HEK293 (cell line): Measurements from ENCODE around the gene HOXC5.

Source experiments
- KLF10 ChIP-seq: fragments of 450-650 bp; IDR thresholded peaks from 2 replicates; pipeline ENCODE4 v1.5.1; 2018; ENCODE audit warnings: missing biosample characterization, mild to moderate bottlenecking, missing genetic modification characterization
- KLF16 ChIP-seq: fragments of 450-650 bp; formaldehyde crosslinking; IDR thresholded peaks from 2 replicates; pipeline ENCODE4 v1.5.1; 2017; ENCODE audit warnings: missing biosample characterization, missing genetic modification characterization
- KLF17 ChIP-seq: fragments of 450-650 bp; formaldehyde crosslinking; IDR thresholded peaks from 2 replicates; pipeline ENCODE4 v1.5.1; 2016; ENCODE audit warnings: missing biosample characterization, missing genetic modification characterization
- MZF1 ChIP-seq: fragments of 450-650 bp; formaldehyde crosslinking; IDR thresholded peaks from 2 replicates; pipeline ENCODE4 v1.5.1; 2017; ENCODE audit warnings: missing biosample characterization, missing genetic modification characterization, borderline replicate concordance
- OSR2 ChIP-seq: fragments of 450-650 bp; formaldehyde crosslinking; IDR thresholded peaks from 2 replicates; pipeline ENCODE4 v1.5.1; 2016; ENCODE audit warnings: missing biosample characterization, missing genetic modification characterization
- PRDM1 ChIP-seq: fragments of 450-650 bp; formaldehyde crosslinking; IDR thresholded peaks from 2 replicates; pipeline ENCODE4; 2016; ENCODE audit warnings: missing biosample characterization, missing genetic modification characterization
- REST ChIP-seq: fragments of 450-650 bp; formaldehyde crosslinking; IDR thresholded peaks from 2 replicates; pipeline ENCODE4 v1.5.1; 2016; ENCODE audit warnings: missing biosample characterization, missing genetic modification characterization
- ZBTB7A ChIP-seq: fragments of 450-650 bp; formaldehyde crosslinking; IDR thresholded peaks from 2 replicates; pipeline ENCODE4 v1.5.1; 2016; ENCODE audit warnings: low read depth, missing biosample characterization, missing genetic modification characterization
- ZNF121 ChIP-seq: fragments of 450-650 bp; formaldehyde crosslinking; IDR thresholded peaks from 2 replicates; pipeline ENCODE4 v1.5.1; 2016; ENCODE audit warnings: missing biosample characterization, missing genetic modification characterization
- ZNF169 ChIP-seq: fragments of 450-650 bp; formaldehyde crosslinking; IDR thresholded peaks from 2 replicates; pipeline ENCODE4 v1.5.1; 2016; ENCODE audit warnings: missing biosample characterization, missing genetic modification characterization
- ZNF18 ChIP-seq: fragments of 450-650 bp; formaldehyde crosslinking; IDR thresholded peaks from 2 replicates; pipeline ENCODE4 v1.5.1; 2016; ENCODE audit warnings: missing biosample characterization, missing genetic modification characterization
- ZNF266 ChIP-seq: fragments of 450-650 bp; formaldehyde crosslinking; IDR thresholded peaks from 2 replicates; pipeline ENCODE4 v1.5.1; 2016; ENCODE audit warnings: missing biosample characterization, missing genetic modification characterization, low read depth
- ZNF398 ChIP-seq: fragments of 450-650 bp; formaldehyde crosslinking; IDR thresholded peaks from 2 replicates; pipeline ENCODE4 v1.5.1; 2017; ENCODE audit warnings: missing biosample characterization, missing genetic modification characterization
- ZNF404 ChIP-seq: fragments of 450-650 bp; formaldehyde crosslinking; IDR thresholded peaks from 2 replicates; pipeline ENCODE4 v1.5.1; 2017; ENCODE audit warnings: missing biosample characterization, missing genetic modification characterization
- ZNF501 ChIP-seq: fragments of 450-650 bp; formaldehyde crosslinking; IDR thresholded peaks from 2 replicates; pipeline ENCODE4 v1.5.1; 2016; ENCODE audit warnings: missing biosample characterization, missing genetic modification characterization
- ZNF555 ChIP-seq: fragments of 450-650 bp; formaldehyde crosslinking; conservative IDR thresholded peaks from 2 replicates; pipeline ENCODE4 v1.5.1; 2017; ENCODE audit warnings: missing biosample characterization, mild to moderate bottlenecking, missing genetic modification characterization, inconsistent platforms
- ZNF596 ChIP-seq: fragments of 450-650 bp; IDR thresholded peaks from 2 replicates; pipeline ENCODE4 v1.5.0; 2018; ENCODE audit warnings: missing biosample characterization, mild to moderate bottlenecking, missing genetic modification characterization, moderate library complexity
- ZNF610 ChIP-seq: fragments of 450-650 bp; formaldehyde crosslinking; IDR thresholded peaks from 2 replicates; pipeline ENCODE4 v1.5.1; 2016; ENCODE audit warnings: missing biosample characterization, missing genetic modification characterization, borderline replicate concordance
- ZNF621 ChIP-seq: fragments of 450-650 bp; formaldehyde crosslinking; IDR thresholded peaks from 2 replicates; pipeline ENCODE4 v1.5.1; 2017; ENCODE audit warnings: missing biosample characterization, missing genetic modification characterization
- ZNF629 ChIP-seq: fragments of 450-650 bp; formaldehyde crosslinking; IDR thresholded peaks from 2 replicates; pipeline ENCODE4 v1.5.1; 2017; ENCODE audit warnings: missing biosample characterization, missing genetic modification characterization
- ZNF654 ChIP-seq: fragments of 450-650 bp; formaldehyde crosslinking; IDR thresholded peaks from 2 replicates; pipeline ENCODE4 v1.5.1; 2016; ENCODE audit warnings: low read depth, missing biosample characterization, missing genetic modification characterization
- ZNF843 ChIP-seq: fragments of 450-650 bp; formaldehyde crosslinking; IDR thresholded peaks from 2 replicates; pipeline ENCODE4 v1.5.1; 2016; ENCODE audit warnings: missing biosample characterization, missing genetic modification characterization
- ZSCAN23 ChIP-seq: fragments of 450-650 bp; formaldehyde crosslinking; IDR thresholded peaks from 2 replicates; pipeline ENCODE4 v1.5.1; 2016; ENCODE audit warnings: missing biosample characterization, missing genetic modification characterization
- TF ChIP-seq, protein P1 (sequence below): fragments of 450-650 bp; formaldehyde crosslinking; IDR thresholded peaks from 2 replicates; pipeline ENCODE4 v1.5.1; 2017; ENCODE audit warnings: missing biosample characterization, missing genetic modification characterization
- TF ChIP-seq, protein P2 (sequence below): fragments of 450-650 bp; formaldehyde crosslinking; IDR thresholded peaks from 2 replicates; pipeline ENCODE4 v1.5.1; 2016; ENCODE audit warnings: missing biosample characterization, missing genetic modification characterization

Gene HOXC5

GRCh38 chr12:54037360-54038283 lies 4.8 kb downstream of the HOXC5 start (continued):
- TF ChIP-seq ZSCAN23 (0 out of 2 replicates have a peak, but pooled peaks have one; percentile 40), MZF1 (tag by site-specific recombination) (peak; percentile 94), KLF16 (0 out of 2 replicates have a peak, but pooled peaks have one; percentile 49), ZNF621 (tag by site-specific recombination) (no peak), ZNF629 (tag by site-specific recombination) (peak; percentile 90), ZNF266 (tag by site-specific recombination) (no peak), KLF10 (tag by site-specific recombination) (peak; percentile 94), PRDM1 (tag by site-specific recombination) (peak; percentile 72), ZNF654 (tag by site-specific recombination) (0 out of 2 replicates have a peak, but pooled peaks have one; percentile 3), ZBTB7A (tag by site-specific recombination) (0 out of 2 replicates have a peak, but pooled peaks have one; percentile 58), ZNF555 (tag by site-specific recombination) (no peak), ZNF404 (no peak), ZNF610 (tag by site-specific recombination) (peak; percentile 19; the same call in 1 of the 2 replicates), OSR2 (tag by site-specific recombination) (peak; percentile 82), REST (tag by site-specific recombination) (peak; percentile 48; the same call in 1 of the 2 replicates), KLF17 (peak; percentile 79; the same call in 1 of the 2 replicates), ZNF398 (tag by site-specific recombination) (peak; percentile 76), ZNF596 (tag by site-specific recombination) (peak; percentile 73), ZNF843 (tag by site-specific recombination) (peak; percentile 97), ZNF121 (tag by site-specific recombination) (no peak), ZNF18 (tag by site-specific recombination) (peak; percentile 84), ZNF501 (peak; percentile 61; the same call in 1 of the 2 replicates), ZNF169 (tag by site-specific recombination) (no peak)
- TF ChIP-seq, protein P1, sequence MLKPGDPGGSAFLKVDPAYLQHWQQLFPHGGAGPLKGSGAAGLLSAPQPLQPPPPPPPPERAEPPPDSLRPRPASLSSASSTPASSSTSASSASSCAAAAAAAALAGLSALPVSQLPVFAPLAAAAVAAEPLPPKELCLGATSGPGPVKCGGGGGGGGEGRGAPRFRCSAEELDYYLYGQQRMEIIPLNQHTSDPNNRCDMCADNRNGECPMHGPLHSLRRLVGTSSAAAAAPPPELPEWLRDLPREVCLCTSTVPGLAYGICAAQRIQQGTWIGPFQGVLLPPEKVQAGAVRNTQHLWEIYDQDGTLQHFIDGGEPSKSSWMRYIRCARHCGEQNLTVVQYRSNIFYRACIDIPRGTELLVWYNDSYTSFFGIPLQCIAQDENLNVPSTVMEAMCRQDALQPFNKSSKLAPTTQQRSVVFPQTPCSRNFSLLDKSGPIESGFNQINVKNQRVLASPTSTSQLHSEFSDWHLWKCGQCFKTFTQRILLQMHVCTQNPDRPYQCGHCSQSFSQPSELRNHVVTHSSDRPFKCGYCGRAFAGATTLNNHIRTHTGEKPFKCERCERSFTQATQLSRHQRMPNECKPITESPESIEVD (tag by site-specific recombination), result peak; percentile 100
- TF ChIP-seq, protein P2, sequence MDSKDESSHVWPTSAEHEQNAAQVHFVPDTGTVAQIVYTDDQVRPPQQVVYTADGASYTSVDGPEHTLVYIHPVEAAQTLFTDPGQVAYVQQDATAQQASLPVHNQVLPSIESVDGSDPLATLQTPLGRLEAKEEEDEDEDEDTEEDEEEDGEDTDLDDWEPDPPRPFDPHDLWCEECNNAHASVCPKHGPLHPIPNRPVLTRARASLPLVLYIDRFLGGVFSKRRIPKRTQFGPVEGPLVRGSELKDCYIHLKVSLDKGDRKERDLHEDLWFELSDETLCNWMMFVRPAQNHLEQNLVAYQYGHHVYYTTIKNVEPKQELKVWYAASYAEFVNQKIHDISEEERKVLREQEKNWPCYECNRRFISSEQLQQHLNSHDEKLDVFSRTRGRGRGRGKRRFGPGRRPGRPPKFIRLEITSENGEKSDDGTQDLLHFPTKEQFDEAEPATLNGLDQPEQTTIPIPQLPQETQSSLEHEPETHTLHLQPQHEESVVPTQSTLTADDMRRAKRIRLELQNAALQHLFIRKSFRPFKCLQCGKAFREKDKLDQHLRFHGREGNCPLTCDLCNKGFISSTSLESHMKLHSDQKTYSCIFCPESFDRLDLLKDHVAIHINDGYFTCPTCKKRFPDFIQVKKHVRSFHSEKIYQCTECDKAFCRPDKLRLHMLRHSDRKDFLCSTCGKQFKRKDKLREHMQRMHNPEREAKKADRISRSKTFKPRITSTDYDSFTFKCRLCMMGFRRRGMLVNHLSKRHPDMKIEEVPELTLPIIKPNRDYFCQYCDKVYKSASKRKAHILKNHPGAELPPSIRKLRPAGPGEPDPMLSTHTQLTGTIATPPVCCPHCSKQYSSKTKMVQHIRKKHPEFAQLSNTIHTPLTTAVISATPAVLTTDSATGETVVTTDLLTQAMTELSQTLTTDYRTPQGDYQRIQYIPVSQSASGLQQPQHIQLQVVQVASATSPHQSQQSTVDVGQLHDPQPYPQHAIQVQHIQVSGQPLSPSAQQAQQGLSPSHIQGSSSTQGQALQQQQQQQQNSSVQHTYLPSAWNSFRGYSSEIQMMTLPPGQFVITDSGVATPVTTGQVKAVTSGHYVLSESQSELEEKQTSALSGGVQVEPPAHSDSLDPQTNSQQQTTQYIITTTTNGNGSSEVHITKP (tag by site-specific recombination), result peak; percentile 40
